ENCODE results near the gene VTI1A.
"Not testable (repeated sequence)": the region's sequence is repeated elsewhere in the genome, so short reads cannot be mapped to it uniquely, and the experiment has no call there.

The VTI1A gene

GRCh38 chr10:112843623-112844022, 396.6 kb downstream of the VTI1A start:
- DNase-seq, result no peak

GRCh38 chr10:112844681-112845544, 397.9 kb downstream of the VTI1A start:
- no peak for DNase-seq

DNA sequence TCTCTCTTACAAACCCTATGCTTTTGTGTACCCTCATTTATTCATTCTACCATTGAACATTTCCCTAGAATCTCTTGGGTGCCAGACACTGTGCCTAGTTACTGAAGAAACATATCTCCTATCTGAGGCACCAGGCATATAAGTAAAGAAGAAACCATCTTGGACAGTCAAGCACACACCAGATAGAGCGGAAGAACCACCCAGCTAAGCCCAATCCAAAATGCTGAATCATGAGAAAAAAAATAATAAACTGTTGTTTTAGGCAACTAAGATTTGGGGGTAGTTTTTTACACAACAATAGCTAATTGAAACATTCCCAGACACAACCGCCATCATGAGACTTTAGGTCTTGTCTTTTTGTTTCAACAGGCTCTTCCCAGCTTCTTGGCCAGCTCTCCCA, 400.8 kb downstream of the VTI1A start:
- DNase-seq, result no peak

GRCh38 chr10:112848228-112848627, 401.2 kb downstream of the VTI1A start:
- no peak for DNase-seq

DNA sequence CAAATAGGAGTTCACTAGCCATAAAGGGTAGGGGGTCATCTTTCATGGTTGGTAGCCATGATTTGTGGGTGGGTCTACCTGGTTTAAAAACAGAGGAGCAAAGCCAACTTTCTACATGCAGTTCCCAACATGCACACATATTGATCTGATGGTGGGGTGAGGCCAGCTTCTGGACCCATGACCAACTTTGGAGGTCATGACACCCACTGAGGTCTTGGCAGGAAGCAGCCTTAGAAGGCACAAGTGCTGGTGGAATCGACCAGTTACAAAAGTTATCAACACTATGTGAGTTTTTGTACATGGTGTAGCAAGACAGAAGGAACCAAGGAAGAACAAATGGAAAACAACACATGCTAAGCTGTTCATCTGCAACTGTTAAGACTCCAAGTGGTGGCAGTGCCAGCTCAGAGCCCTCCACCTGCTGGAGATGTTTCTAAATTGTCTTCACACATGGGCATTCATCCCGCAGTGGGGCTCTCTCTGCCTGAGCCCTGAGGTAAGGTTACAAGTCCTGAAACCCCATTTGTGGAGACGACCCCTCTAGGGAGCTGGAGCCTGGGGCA, 401.9 kb downstream of the VTI1A start:
- DNase-seq, result no peak

- no peak for DNase-seq
Observed at GRCh38 chr10:112849546-112849945, 402.5 kb downstream of the VTI1A start.

DNA sequence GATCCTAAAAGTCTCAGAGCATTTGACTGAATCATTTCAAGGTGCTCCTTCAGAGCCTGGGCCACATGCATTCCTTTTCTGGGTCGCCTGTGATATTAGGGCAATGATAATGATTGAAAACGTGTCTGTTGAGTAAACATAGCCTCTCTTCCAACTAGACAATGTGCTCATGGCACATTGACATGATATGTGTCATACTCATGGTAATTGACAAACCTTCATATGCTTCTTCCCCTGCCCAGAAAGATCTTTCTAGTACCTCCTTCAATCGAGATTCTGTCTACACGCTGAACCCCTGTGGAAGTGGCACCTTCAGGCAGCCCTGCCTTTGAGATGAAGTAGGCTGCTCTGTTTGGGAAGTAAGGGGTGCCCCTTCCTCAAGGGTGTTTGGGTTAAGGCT, 404.2 kb downstream of the VTI1A start:
- no peak for DNase-seq

DNA sequence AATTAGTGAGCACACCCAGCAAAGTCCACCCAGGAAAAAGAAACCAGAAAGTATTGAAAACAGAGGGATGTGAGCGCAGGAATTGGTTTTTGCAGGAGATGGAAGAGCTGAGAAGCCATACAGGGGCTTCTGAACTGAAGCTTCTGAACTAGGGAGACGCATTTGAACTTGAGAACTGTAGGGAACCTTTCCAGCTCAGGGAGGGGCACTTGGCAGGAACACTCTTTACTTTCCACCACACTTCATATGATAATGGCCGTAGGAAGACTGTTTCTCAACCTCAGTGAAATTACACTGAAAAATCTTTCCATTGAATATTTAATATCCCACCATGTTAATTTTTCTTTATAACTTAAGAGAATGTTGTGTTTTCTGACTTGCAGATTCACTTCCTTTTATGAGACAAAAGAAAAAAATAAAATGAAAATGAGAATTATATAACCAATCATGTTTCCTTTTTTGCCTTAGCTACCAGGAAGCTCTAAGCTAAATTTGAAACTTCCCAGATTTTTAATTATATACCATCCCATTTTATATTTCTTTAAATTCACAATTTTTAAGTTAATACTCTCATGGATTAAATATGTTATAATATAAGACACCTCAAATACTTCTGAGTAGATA, 404.7 kb downstream of the VTI1A start:
- DNase-seq, result no peak

GRCh38 chr10:112852306-112852705, 405.3 kb downstream of the VTI1A start:
- no peak for DNase-seq

- DNase-seq, result no peak
Observed at GRCh38 chr10:112855134-112855533, 408.1 kb downstream of the VTI1A start.

- no peak for DNase-seq
Observed at GRCh38 chr10:112857493-112857892, 410.5 kb downstream of the VTI1A start.

- no peak for DNase-seq
Observed at GRCh38 chr10:112858986-112859651, 412.1 kb downstream of the VTI1A start.

DNA sequence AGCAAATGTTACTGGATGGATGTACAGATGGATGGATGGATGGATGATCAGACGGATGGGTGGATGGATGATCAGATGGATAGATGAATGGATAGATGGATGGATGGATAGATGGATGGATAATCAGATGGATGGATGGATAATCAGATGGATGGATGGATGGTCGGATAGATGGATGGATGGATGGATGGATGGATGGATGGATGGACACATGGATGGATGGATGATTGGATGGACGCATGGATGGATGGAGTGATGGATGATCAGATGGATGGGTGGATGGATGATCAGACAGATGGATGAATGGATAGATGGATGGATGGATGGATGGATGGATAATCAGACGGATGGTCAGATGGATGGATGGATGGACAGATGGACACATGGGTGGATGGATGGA, 412.8 kb downstream of the VTI1A start:
- DNase-seq, result no peak

DNA sequence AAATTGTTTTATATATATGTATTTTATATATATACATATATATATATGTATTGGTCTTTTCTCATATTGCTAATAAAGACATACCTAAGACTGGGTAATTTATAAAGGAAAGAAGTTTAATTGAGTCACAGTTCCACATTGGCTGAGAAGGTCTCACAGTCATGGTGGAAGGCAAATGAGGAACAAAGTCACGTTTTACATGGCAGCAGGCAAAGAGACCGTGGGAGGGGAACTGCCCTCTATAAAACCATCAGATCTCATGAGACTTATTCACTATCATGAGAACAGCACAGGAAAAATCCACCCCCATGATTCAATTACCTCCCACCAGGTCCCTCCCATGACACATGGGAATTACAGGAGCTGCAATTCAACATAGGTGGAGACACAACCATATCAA, 416.4 kb downstream of the VTI1A start:
- not testable (repeated sequence) for DNase-seq

Data from NK-92 treated with Interleukin-12 subunit alpha and Interleukin-12 subunit beta, amount 100 ng/mL, for 24 hours (cell line).